HepG2 (cell line): ENCODE results near the gene ARHGAP23. TPM values are rescaled to one million over a fixed set of nuclear protein-coding genes. Genes with fewer than 3 reads are reported as not detected.

Experiments used
- ATAC-seq: fragments of 200-7000 bp; cut with Tn5 transposase; 3 replicates; pipeline ENCODE4 v1.9.1; 2020; ENCODE audit warnings: mild to moderate bottlenecking, moderate library complexity
- BruUV-seq: library from RNA; stranded (reverse); fragments of 400-500 nt; replicated peaks from 2 replicates; lab custom pipeline; 2021; lab: Mats Ljungman, UMichigan
- CTCF ChIA-PET: fragments of 300-600 bp; formaldehyde crosslinking; extraction: SDS; loops from one replicate; lab custom pipeline; 2021; ENCODE audit warnings: low total read pairs, inconsistent platforms, low intra/inter-chr PET ratio; lab: Yijun Ruan, JAX
- POLR2A ChIA-PET: fragments of 350-600 bp; sonication (Branson Sonifier 250); formaldehyde crosslinking; loops from one replicate; lab custom pipeline; 2020; ENCODE audit warnings: antibody characterized with exemption, inconsistent platforms; lab: Yijun Ruan, JAX
- DNase-seq: peaks from one replicate; pipeline ENCODE4 v3.0.0-alpha.2; 2015; ENCODE audit warnings: low spot score
- FAIRE-seq: peaks from 3 replicates; lab custom pipeline; 2011; peaks lifted over from hg19 to GRCh38; lab: Jason Lieb, UNC
- H2AFZ ChIP-seq: one replicate; pipeline ENCODE4 v1.6.1; 2011; ENCODE audit warnings: low read length, inconsistent platforms
- H3K27ac ChIP-seq: fragments of 300-600 bp; 3 replicates; pipeline ENCODE4 v1.8.0; 2011; ENCODE audit warnings: mixed run types, mild to moderate bottlenecking, mixed read lengths, low read length, inconsistent platforms; ENCODE audit not compliant: insufficient read depth; ENCODE audit errors: extremely low read length
- H3K27me3 ChIP-seq, 2 experiments: fragments of 200-600 bp in 1 of 2; 2 replicates in 1 of 2; 3 replicates in 1 of 2; pipeline versions ENCODE4 v1.6.0 to v1.8.0; 2011; ENCODE audit warnings: low read length in 2 of 2, mild to moderate bottlenecking in 2 of 2, moderate library complexity in 2 of 2, inconsistent platforms in 1 of 2; ENCODE audit not compliant: insufficient read depth in 2 of 2, control insufficient read depth in 1 of 2
- H3K36me3 ChIP-seq, 2 experiments: fragments of 200-600 bp in 1 of 2; replicated peaks in 1 of 2; 2 replicates in 1 of 2; 3 replicates in 1 of 2; pipeline versions ENCODE4 v1.5.1 to v1.8.0; 2011; ENCODE audit warnings: low read length in 2 of 2, inconsistent platforms in 1 of 2; ENCODE audit not compliant: insufficient read depth in 2 of 2, control insufficient read depth in 1 of 2
- H3K4me1 ChIP-seq: 2 replicates; pipeline ENCODE4 v1.5.1; 2012; ENCODE audit warnings: low read length, inconsistent platforms; ENCODE audit not compliant: insufficient read depth
- H3K4me2 ChIP-seq: 2 replicates; pipeline ENCODE4 v1.6.0; 2011; ENCODE audit warnings: low read depth, low read length, inconsistent platforms
- H3K4me3 ChIP-seq, 3 experiments: fragments of 200-600 bp in 1 of 3; sonication (generic), shearing (Covaris generic) in 1 of 3; replicated peaks in 1 of 3; 2 replicates each; pipeline ENCODE4 v1.5.1; 2011 to 2016; ENCODE audit warnings: low read length in 3 of 3, inconsistent platforms in 2 of 3, low read depth in 2 of 3, mild to moderate bottlenecking in 2 of 3, control low read depth in 1 of 3, mixed read lengths in 1 of 3; ENCODE audit not compliant: insufficient read depth in 1 of 3
- H3K79me2 ChIP-seq: one replicate; pipeline ENCODE4 v1.6.1; 2011; ENCODE audit warnings: low read length, inconsistent platforms; ENCODE audit not compliant: insufficient read depth
- H3K9ac ChIP-seq: 2 replicates; pipeline ENCODE4 v1.6.0; 2011; ENCODE audit warnings: mild to moderate bottlenecking, low read depth, low read length, inconsistent platforms; ENCODE audit not compliant: insufficient read depth
- H3K9me3 ChIP-seq: 2 replicates; pipeline ENCODE4 v1.5.1; 2012; ENCODE audit warnings: mild to moderate bottlenecking, low read length
- H4K20me1 ChIP-seq: 2 replicates; pipeline ENCODE4 v1.6.0; 2011; ENCODE audit warnings: inconsistent platforms, mild to moderate bottlenecking, low read length, moderate library complexity; ENCODE audit not compliant: insufficient read depth
- CBX1 ChIP-seq: IDR thresholded peaks from one replicate; pipeline ENCODE4 v1.6.1; 2016; ENCODE audit warnings: antibody characterized with exemption, low read depth
- CCAR2 ChIP-seq: fragments of 200-400 bp; formaldehyde crosslinking; optimal IDR thresholded peaks from 2 replicates; pipeline ENCODE3; 2018; ENCODE audit warnings: low read depth, mild to moderate bottlenecking, low read length, moderate library complexity
- DR1 ChIP-seq: sonication (generic); formaldehyde crosslinking; IDR thresholded peaks from 2 replicates; pipeline ENCODE4 v1.8.0; 2021; ENCODE audit warnings: mild to moderate bottlenecking, missing genetic modification reagents, inconsistent platforms
- ELF1 ChIP-seq: sonication (generic); formaldehyde crosslinking; IDR thresholded peaks from 2 replicates; pipeline ENCODE4 v1.4.0; 2020; ENCODE audit warnings: missing genetic modification reagents
- GFI1 ChIP-seq: sonication (generic); formaldehyde crosslinking; IDR thresholded peaks from 2 replicates; pipeline ENCODE4 v1.5.0; 2020; ENCODE audit warnings: missing genetic modification reagents, mild to moderate bottlenecking, borderline replicate concordance
- HNRNPL ChIP-seq: fragments of 200-400 bp; formaldehyde crosslinking; IDR thresholded peaks from 2 replicates; pipeline ENCODE4 v1.6.1; 2017; ENCODE audit warnings: mild to moderate bottlenecking, low read depth, low read length
- MZF1 ChIP-seq: sonication (generic); formaldehyde crosslinking; IDR thresholded peaks from 2 replicates; pipeline ENCODE4 v1.8.1; 2023; ENCODE audit warnings: mild to moderate bottlenecking, missing genetic modification reagents, borderline replicate concordance
- SOX5 ChIP-seq: IDR thresholded peaks from 2 replicates; pipeline ENCODE4 v1.6.1; 2016; ENCODE audit warnings: borderline replicate concordance
- YEATS2 ChIP-seq: sonication (generic); formaldehyde crosslinking; IDR thresholded peaks from 2 replicates; pipeline ENCODE4 v1.4.0; 2020; ENCODE audit warnings: missing genetic modification reagents, borderline replicate concordance
- ZSCAN9 ChIP-seq: IDR thresholded peaks from 2 replicates; pipeline ENCODE4 v1.6.1; 2016; ENCODE audit warnings: borderline replicate concordance
- WGBS: methylation state at CpG from one replicate; pipeline ENCODE4 v1.1.6; 2017; ENCODE audit warnings: low lambda C conversion rate; 5-methylcytosine and 5-hydroxymethylcytosine counted together
- in situ Hi-C: cut with HindIII; loops from 2 replicates; pipeline ENCODE4 v1.10.0; 2017; ENCODE audit warnings: low pct_unique_long_range_greater_than_20kb; ENCODE audit not compliant: extremely low pct_ligation_motif_present
- intact Hi-C: fragments of 100-400 bp; cut with micrococcal nuclease; formaldehyde crosslinking; loops from one replicate; pipeline ENCODE4 v1.10.0; 2022; ENCODE audit not compliant: unreplicated experiment
- polyA plus RNA-seq, 8 experiments: library from polyadenylated mRNA; depleted of rRNA in 3 of 8; stranded (reverse) in 7 of 8; unstranded in 1 of 8; fragments of >200 nt; fragmentation: Illumina TruSeq in 4 of 8; extraction: Trizol in 4 of 8; gene quantifications; 2 replicates each; pipeline versions ENCODE4 v1.2.1 to v1.2.3, GENCODE V29; 2011 to 2016; ENCODE audit warnings: low read depth in 4 of 8, missing spikeins in 1 of 8, mixed read lengths in 1 of 8; ENCODE audit not compliant: insufficient read depth in 1 of 8
- total RNA-seq, 5 experiments: library from RNA; depleted of rRNA; stranded (reverse); fragments of >200 nt; fragmentation: Illumina TruSeq; extraction: Trizol; gene quantifications; 2 replicates each; pipeline ENCODE4 v1.2.3, GENCODE V29; 2016; ENCODE audit warnings: low read depth in 1 of 5
- TF ChIP-seq, protein P1 (sequence below): sonication (generic); formaldehyde crosslinking; IDR thresholded peaks from 2 replicates; pipeline ENCODE4 v1.5.1; 2020; ENCODE audit warnings: mild to moderate bottlenecking, missing genetic modification reagents, moderate library complexity
- TF ChIP-seq, protein P2 (sequence below): sonication (generic); formaldehyde crosslinking; IDR thresholded peaks from 2 replicates; pipeline ENCODE4 v1.5.1; 2020; ENCODE audit warnings: mild to moderate bottlenecking, missing genetic modification reagents

The ARHGAP23 gene
- total and polyA plus RNA-seq, 2 of the 13 experiments (the other 11 are each of a cell fraction or from before 2014, with no cell fraction given) = 0.03 TPM; not detected in 1

DNA sequence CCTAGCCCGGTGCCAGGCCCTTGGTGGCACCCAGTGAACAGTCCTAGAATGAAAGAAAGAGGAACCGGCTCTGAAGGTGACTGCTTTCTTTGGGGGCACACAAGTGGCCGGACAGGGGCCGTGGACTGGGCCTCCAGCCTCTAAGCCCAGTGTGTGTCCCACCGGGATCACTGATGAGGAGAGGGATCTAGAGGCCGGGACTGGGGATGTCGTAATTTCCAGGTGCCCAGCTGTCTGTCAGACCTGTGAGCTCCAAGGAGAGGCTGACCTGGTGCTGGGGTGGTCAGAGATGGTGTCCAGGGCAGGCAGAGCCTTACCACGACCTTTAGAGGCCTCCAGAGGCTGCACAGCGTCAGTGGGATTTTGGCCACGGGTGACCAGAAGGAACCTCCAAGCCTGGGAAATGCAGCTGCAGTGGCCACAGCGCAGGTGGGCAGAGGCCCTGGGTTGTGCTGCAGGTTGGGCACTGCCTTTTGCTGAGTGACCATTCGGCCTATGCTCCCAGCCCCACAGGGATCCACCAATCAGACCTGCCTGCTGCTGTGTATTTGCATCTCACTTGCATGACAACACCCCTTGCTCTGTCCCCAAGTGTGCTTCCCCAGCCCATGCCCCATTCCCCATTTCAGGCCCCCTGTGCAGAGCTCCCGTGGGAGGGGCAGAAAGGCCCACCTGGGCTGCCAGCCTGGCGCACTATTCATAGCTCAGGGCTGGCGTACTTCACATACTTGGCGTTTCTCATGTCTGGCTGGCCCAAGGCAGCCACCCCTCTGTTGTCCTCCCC lies 12.5 kb downstream of the ARHGAP23 start:
- no peak for FAIRE-seq

More for the DNA sequence above, 12.5 kb downstream of the ARHGAP23 start:
- DNase-seq (no peak), ATAC-seq (no peak)
- POLR2A ChIA-PET = no interaction called here
- Histone ChIP-seq H2AFZ (no peak overlapping the region), H3K9ac (no peak overlapping the region), H3K79me2 (no peaks in the 10 kb centered on the region), H4K20me1 (no peaks in the 10 kb centered on the region; the same call in 1 of the 2 replicates), H3K4me3 (no peak overlapping the region), H3K9me3 (no peaks in the 10 kb centered on the region), H3K4me1 (no peaks in the 10 kb centered on the region), H3K36me3 (no peaks in the 10 kb centered on the region), H3K27me3 (peaks cover 10 to 66% of the 10 kb centered on the region in 2 experiments; a peak in 4 of 5 replicates), H3K27ac (no peak overlapping the region), H3K4me2 (no peak overlapping the region)
- in situ Hi-C loops = no loop called here
- 16% methylated on average over 14 of the region's 16 CpGs for WGBS
- intact Hi-C loops = no loop called here
- TF ChIP-seq ZSCAN9 (CRISPR knock-in tag) = no peak
- no peak for TF ChIP-seq SOX5 (CRISPR knock-in tag)
- TF ChIP-seq CCAR2 = no peak
- TF ChIP-seq, protein P1, sequence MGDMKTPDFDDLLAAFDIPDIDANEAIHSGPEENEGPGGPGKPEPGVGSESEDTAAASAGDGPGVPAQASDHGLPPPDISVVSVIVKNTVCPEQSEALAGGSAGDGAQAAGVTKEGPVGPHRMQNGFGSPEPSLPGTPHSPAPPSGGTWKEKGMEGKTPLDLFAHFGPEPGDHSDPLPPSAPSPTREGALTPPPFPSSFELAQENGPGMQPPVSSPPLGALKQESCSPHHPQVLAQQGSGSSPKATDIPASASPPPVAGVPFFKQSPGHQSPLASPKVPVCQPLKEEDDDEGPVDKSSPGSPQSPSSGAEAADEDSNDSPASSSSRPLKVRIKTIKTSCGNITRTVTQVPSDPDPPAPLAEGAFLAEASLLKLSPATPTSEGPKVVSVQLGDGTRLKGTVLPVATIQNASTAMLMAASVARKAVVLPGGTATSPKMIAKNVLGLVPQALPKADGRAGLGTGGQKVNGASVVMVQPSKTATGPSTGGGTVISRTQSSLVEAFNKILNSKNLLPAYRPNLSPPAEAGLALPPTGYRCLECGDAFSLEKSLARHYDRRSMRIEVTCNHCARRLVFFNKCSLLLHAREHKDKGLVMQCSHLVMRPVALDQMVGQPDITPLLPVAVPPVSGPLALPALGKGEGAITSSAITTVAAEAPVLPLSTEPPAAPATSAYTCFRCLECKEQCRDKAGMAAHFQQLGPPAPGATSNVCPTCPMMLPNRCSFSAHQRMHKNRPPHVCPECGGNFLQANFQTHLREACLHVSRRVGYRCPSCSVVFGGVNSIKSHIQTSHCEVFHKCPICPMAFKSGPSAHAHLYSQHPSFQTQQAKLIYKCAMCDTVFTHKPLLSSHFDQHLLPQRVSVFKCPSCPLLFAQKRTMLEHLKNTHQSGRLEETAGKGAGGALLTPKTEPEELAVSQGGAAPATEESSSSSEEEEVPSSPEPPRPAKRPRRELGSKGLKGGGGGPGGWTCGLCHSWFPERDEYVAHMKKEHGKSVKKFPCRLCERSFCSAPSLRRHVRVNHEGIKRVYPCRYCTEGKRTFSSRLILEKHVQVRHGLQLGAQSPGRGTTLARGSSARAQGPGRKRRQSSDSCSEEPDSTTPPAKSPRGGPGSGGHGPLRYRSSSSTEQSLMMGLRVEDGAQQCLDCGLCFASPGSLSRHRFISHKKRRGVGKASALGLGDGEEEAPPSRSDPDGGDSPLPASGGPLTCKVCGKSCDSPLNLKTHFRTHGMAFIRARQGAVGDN (CRISPR knock-in tag) = no peak; the same call in 1 of the 2 replicates
- TF ChIP-seq DR1 (CRISPR knock-in tag) = no peak
- TF ChIP-seq ELF1 = no peak
- TF ChIP-seq YEATS2 (CRISPR knock-in tag) = no peak
- no peak for TF ChIP-seq MZF1 (CRISPR knock-in tag)
- no peak for TF ChIP-seq CBX1
- no peak for TF ChIP-seq HNRNPL
- TF ChIP-seq GFI1 (CRISPR knock-in tag) = no peak
- TF ChIP-seq, protein P2, sequence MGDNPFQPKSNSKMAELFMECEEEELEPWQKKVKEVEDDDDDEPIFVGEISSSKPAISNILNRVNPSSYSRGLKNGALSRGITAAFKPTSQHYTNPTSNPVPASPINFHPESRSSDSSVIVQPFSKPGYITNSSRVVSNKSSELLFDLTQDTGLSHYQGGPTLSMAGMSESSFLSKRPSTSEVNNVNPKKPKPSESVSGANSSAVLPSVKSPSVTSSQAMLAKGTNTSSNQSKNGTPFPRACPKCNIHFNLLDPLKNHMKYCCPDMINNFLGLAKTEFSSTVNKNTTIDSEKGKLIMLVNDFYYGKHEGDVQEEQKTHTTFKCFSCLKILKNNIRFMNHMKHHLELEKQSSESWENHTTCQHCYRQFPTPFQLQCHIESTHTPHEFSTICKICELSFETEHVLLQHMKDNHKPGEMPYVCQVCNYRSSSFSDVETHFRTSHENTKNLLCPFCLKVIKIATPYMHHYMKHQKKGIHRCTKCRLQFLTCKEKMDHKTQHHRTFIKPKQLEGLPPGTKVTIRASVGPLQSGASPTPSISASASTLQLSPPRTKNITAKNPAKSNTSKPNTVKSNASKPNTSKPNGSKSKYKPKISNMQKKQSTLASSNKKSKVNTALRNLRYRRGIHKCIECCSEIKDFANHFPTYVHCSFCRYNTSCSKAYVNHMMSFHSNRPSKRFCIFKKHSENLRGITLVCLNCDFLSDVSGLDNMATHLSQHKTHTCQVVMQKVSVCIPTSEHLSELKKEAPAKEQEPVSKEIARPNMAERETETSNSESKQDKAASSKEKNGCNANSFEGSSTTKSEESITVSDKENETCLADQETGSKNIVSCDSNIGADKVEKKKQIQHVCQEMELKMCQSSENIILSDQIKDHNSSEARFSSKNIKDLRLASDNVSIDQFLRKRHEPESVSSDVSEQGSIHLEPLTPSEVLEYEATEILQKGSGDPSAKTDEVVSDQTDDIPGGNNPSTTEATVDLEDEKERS (CRISPR knock-in tag) = no peak
- CTCF ChIA-PET = no interaction called here
- no TSS peak for BruUV-seq
